ENCODE results near the gene RETSAT. TPM values are rescaled to one million over a fixed set of nuclear protein-coding genes. Genes with fewer than 3 reads are reported as not detected.
A peak's percentile ranks its signal among the peaks of the same experiment; 100 is the strongest.

The RETSAT gene
- total and polyA plus RNA-seq, 2 of the 4 experiments (the other 2 are of a cell fraction): 25.6 to 32.3 TPM

- ChIA-PET POLR2A (ENCODE audit: unreplicated experiment) (interaction anchor here (0.9 kb wide), 1 partner anchor 152 kb away, joined by 3 read pairs; no protein-coding TSS in a partner anchor), CTCF (no interaction called here)
- H3K9me1 ChIP-seq (ENCODE audit: insufficient read depth, low read length): peaks cover 7% of the 10 kb centered on the region; the same call in 1 of the 2 replicates
- H3K4me1 ChIP-seq (ENCODE audit: control insufficient read depth, insufficient read depth, low read length): peaks cover 4% of the 10 kb centered on the region
- H3K79me1 ChIP-seq (ENCODE audit: low read depth in 1 of 2, low read length in 2 of 2): no peaks in the 10 kb centered on the region
- no peaks in the 10 kb centered on the region for H3K9me3 ChIP-seq (ENCODE audit: control insufficient read depth, insufficient read depth, low read length)
- peak overlapping the region; percentile 36 for H2AFZ ChIP-seq (replicated peaks; ENCODE audit: low read length, poor library complexity)
- H3K23ac ChIP-seq (ENCODE audit: low read depth, low read length): no peak overlapping the region
- H3K4me3 ChIP-seq (ENCODE audit: insufficient read depth, low read depth, low read length): no peak overlapping the region
- no peak overlapping the region for H4K91ac ChIP-seq (ENCODE audit: insufficient read depth, low read depth, low read length)
- in situ Hi-C loops (cut with MboI; ENCODE audit: low sequenced_read_pairs) (no loop called here), dilution Hi-C loops (cut with HindIII; ENCODE audit: low sequenced_read_pairs, unreplicated experiment) (no loop called here), intact Hi-C loops (cut with micrococcal nuclease) (loop anchor here (1.0 kb wide), 1 partner anchor 161 kb away; no protein-coding TSS in a partner anchor)
- peak; percentile 77 for ATAC-seq (ENCODE audit: low read depth)
- no peak overlapping the region for H3K18ac ChIP-seq (ENCODE audit: low read depth, low read length)
- no peaks in the 10 kb centered on the region for H4K20me1 ChIP-seq (ENCODE audit: insufficient read depth, low read length)
- no peak overlapping the region for H2AK5ac ChIP-seq (ENCODE audit: low read depth, low read length)
- TSS peak; percentile 77 for BruUV-seq (replicated peaks)
- H3K56ac ChIP-seq (ENCODE audit: extremely low read depth, insufficient read depth, low read length): no peak overlapping the region
- no peak overlapping the region for H3K4me2 ChIP-seq (ENCODE audit: low read depth, low read length)
- DNase-seq: peak; percentile 23
- no peak overlapping the region for H2BK5ac ChIP-seq (ENCODE audit: low read depth, low read length, poor library complexity, severe bottlenecking)
- no peak overlapping the region for H3K27ac ChIP-seq (ENCODE audit: insufficient read depth, low read length)
- H3K14ac ChIP-seq (replicated peaks; ENCODE audit: low read depth, low read length): no peak overlapping the region
- H3K9ac ChIP-seq (ENCODE audit: low read depth, low read length): no peak overlapping the region
- H3K4ac ChIP-seq (ENCODE audit: low read depth, low read length): no peak overlapping the region
- no peaks in the 10 kb centered on the region for H3K27me3 ChIP-seq (ENCODE audit: control insufficient read depth, insufficient read depth, low read length)
- 82% methylated on average over 2 of the region's 11 CpGs; no CpG with 5 or more reads in 1 of the 2 experiments for WGBS, 2 experiments (ENCODE audit: extremely low coverage in 2 of 2, insufficient read length in 1 of 2)
- H2BK15ac ChIP-seq (ENCODE audit: low read depth, low read length): no peak overlapping the region
- no peak overlapping the region for H2BK120ac ChIP-seq (ENCODE audit: low read depth, low read length)
- H4K8ac ChIP-seq (ENCODE audit: low read depth in 2 of 2, low read length in 2 of 2): no peak overlapping the region
- no peak overlapping the region for H2BK20ac ChIP-seq (ENCODE audit: low read depth, low read length)
- H2AK9ac ChIP-seq (replicated peaks; ENCODE audit: low read depth, low read length, poor library complexity): peak overlapping the region; percentile 32
- no peak overlapping the region for H4K5ac ChIP-seq (ENCODE audit: low read depth, low read length)
- peaks cover 34% of the 10 kb centered on the region for H3K36me3 ChIP-seq (ENCODE audit: control insufficient read depth, insufficient read depth, low read length)
- TF ChIP-seq ELK1 (IDR thresholded peaks at IDR 0.05; ENCODE audit: borderline replicate concordance, low read depth, low read length) (no peak), CHD1 (IDR thresholded peaks at IDR 0.05; ENCODE audit: low read depth, low read length) (no peak), MXI1 (IDR thresholded peaks at IDR 0.05; ENCODE audit: borderline replicate concordance, low read depth, low read length) (no peak), POLR2A (IDR thresholded peaks at IDR 0.05; ENCODE audit: low read depth, low read length) (no peak), MAZ (IDR thresholded peaks at IDR 0.05; ENCODE audit: borderline replicate concordance, low read depth, low read length) (no peak), CEBPB (IDR thresholded peaks at IDR 0.05; ENCODE audit: low read depth, low read length) (no peak), FOS (IDR thresholded peaks at IDR 0.05; ENCODE audit: low read depth, low read length) (no peak), NFE2L2 (IDR thresholded peaks at IDR 0.05; ENCODE audit: low read depth, low read length) (no peak), CTCF (conservative IDR thresholded peaks at IDR 0.05; ENCODE audit: low read depth, low read length) (peak; percentile 61), SMC3 (IDR thresholded peaks at IDR 0.05; ENCODE audit: low read depth, low read length) (peak; percentile 58), BHLHE40 (IDR thresholded peaks at IDR 0.05; ENCODE audit: low read depth, low read length) (no peak), RFX5 (IDR thresholded peaks at IDR 0.05; ENCODE audit: low read depth, low read length) (no peak), RAD21 (IDR thresholded peaks at IDR 0.05; ENCODE audit: low read length) (peak; percentile 75), USF2 (IDR thresholded peaks at IDR 0.05; ENCODE audit: low read depth, low read length) (no peak), MAFK (IDR thresholded peaks at IDR 0.05; ENCODE audit: low read depth, low read length) (no peak)
These were observed 36.8 kb upstream of the RETSAT start for GRCh38 chr2:85390941-85391669.

Data from IMR-90 (cell line).